ENCODE data around the gene KPNA6. TPM values are rescaled to one million over a fixed set of nuclear protein-coding genes. Genes with fewer than 3 reads are reported as not detected.
A peak's percentile ranks its signal among the peaks of the same experiment; 100 is the strongest.

KPNA6 gene
- total RNA-seq, 3 donors from 2014 or later, result 47.1 to 70.7 (median 50.1) TPM

GRCh38 chr1:32201011-32201855 lies 93.4 kb downstream of the KPNA6 start:
- no peak for TF ChIP-seq CTCF (IDR thresholded peaks at IDR 0.05)
- peaks cover 13% of the 10 kb centered on the region for H3K4me1 ChIP-seq (ENCODE audit: low read depth)
- DNase-seq, result peak; percentile 77 to 89 (median 80)
- no peaks in the 10 kb centered on the region for H3K9me3 ChIP-seq
- ATAC-seq, result peak; percentile 27
- H3K36me3 ChIP-seq (ENCODE audit: low read depth), result no peaks in the 10 kb centered on the region
- intact Hi-C loops (cut with DNase I, micrococcal nuclease), result no loop called here
- H3K4me3 ChIP-seq, result peak overlapping the region; percentile 18

GRCh38 chr1:32204943-32205361 lies 97.1 kb downstream of the KPNA6 start:
- DNase-seq (peak in 2 of 3 donors; percentile 55 to 62), ATAC-seq (peak; percentile 13)
- H3K4me3 ChIP-seq, result no peak overlapping the region
- H3K9me3 ChIP-seq, result no peaks in the 10 kb centered on the region
- intact Hi-C loops (cut with DNase I, micrococcal nuclease), result no loop called here
- TF ChIP-seq CTCF (IDR thresholded peaks at IDR 0.05), result no peak
- peaks cover 22% of the 10 kb centered on the region for H3K4me1 ChIP-seq (ENCODE audit: low read depth)
- H3K36me3 ChIP-seq (ENCODE audit: low read depth), result no peaks in the 10 kb centered on the region

GRCh38 chr1:32205401-32206370 lies 97.8 kb downstream of the KPNA6 start, which contains the start of gene IQCC:
Gene IQCC (plus strand): TSS chr1:32205671. CDS start chr1:32205682, 11 bp downstream.
- Histone ChIP-seq H3K9me3 (no peaks in the 10 kb centered on the region), H3K36me3 (ENCODE audit: low read depth) (no peaks in the 10 kb centered on the region), H3K4me3 (peak within 1 kb of the TSS; percentile 7), H3K4me1 (ENCODE audit: low read depth) (peaks cover 22% of the 10 kb centered on the region)
- no peak for TF ChIP-seq CTCF (IDR thresholded peaks at IDR 0.05)
- ATAC-seq (peak; percentile 80), DNase-seq (peak; percentile 89 to 92 (median 91))
- intact Hi-C loops (cut with DNase I, micrococcal nuclease), result no loop called here

GRCh38 chr1:32208469-32208868 lies 100.6 kb downstream of the KPNA6 start:
- DNase-seq, result no peak
- intact Hi-C loops (cut with DNase I, micrococcal nuclease), result no loop called here
- Histone ChIP-seq H3K9me3 (no peaks in the 10 kb centered on the region), H3K36me3 (ENCODE audit: low read depth) (no peaks in the 10 kb centered on the region), H3K4me1 (ENCODE audit: low read depth) (peaks cover 16% of the 10 kb centered on the region), H3K4me3 (no peak overlapping the region)
- TF ChIP-seq CTCF (IDR thresholded peaks at IDR 0.05), result no peak
- peak; percentile 16 for ATAC-seq

- Histone ChIP-seq H3K36me3 (ENCODE audit: low read depth) (no peaks in the 10 kb centered on the region), H3K4me1 (ENCODE audit: low read depth) (peaks cover 16% of the 10 kb centered on the region), H3K9me3 (no peaks in the 10 kb centered on the region), H3K4me3 (no peak within 1 kb of the TSS)
- ATAC-seq (peak; percentile 81), DNase-seq (peak; percentile 89 to 96 (median 91))
- intact Hi-C loops (cut with DNase I, micrococcal nuclease), result no loop called here
- no peak for TF ChIP-seq CTCF (IDR thresholded peaks at IDR 0.05)
These were observed 101.1 kb downstream of the KPNA6 start, which contains the start of gene DCDC2B for GRCh38 chr1:32208891-32209328. Gene DCDC2B (plus strand): TSS chr1:32209089. CDS start chr1:32209094, 5 bp downstream.
